EH (cell line): ENCODE measurements around the gene NUP62.

ENCODE experiments used
- DNase-seq: peaks from one replicate; pipeline ENCODE4 v3.0.0-alpha.2; 2015; ENCODE audit warnings: low read depth

Gene NUP62

GRCh38 chr19:49896863-49897621 is 32.3 kb downstream of the NUP62 start, which contains the start of gene IL4I1:
IL4I1 (minus strand) TSS chr19:49896887; CDS start chr19:49896160, 727 bp downstream.
- peak; percentile 25 for DNase-seq

- no peak for DNase-seq
These were observed 33.6 kb downstream of the NUP62 start for GRCh38 chr19:49895566-49896297.

- no peak for DNase-seq
These were observed 34.3 kb downstream of the NUP62 start for GRCh38 chr19:49894879-49895565.

GRCh38 chr19:49894011-49894664 is 35.2 kb downstream of the NUP62 start:
- no peak for DNase-seq

GRCh38 chr19:49892716-49893115 is 36.6 kb downstream of the NUP62 start:
- no peak for DNase-seq

- DNase-seq = no peak
These were observed 37.9 kb downstream of the NUP62 start for GRCh38 chr19:49891393-49891792.

- peak; percentile 24 for DNase-seq
These were observed 38.7 kb downstream of the NUP62 start for GRCh38 chr19:49890349-49891311.

- peak; percentile 61 for DNase-seq
These were observed 39.5 kb downstream of the NUP62 start for GRCh38 chr19:49889687-49890348.

- DNase-seq = no peak
These were observed 40.1 kb downstream of the NUP62 start for GRCh38 chr19:49889038-49889686.

- no peak for DNase-seq
These were observed 40.8 kb downstream of the NUP62 start for GRCh38 chr19:49888510-49888824.

GRCh38 chr19:49887665-49888509 is 41.4 kb downstream of the NUP62 start:
- DNase-seq = no peak

- DNase-seq = no peak
These were observed 42.2 kb downstream of the NUP62 start for GRCh38 chr19:49887037-49887664.

GRCh38 chr19:49884760-49885159 is 44.5 kb downstream of the NUP62 start:
- no peak for DNase-seq

GRCh38 chr19:49884109-49884508 is 45.2 kb downstream of the NUP62 start:
- no peak for DNase-seq

- DNase-seq = no peak
These were observed 46.2 kb downstream of the NUP62 start for GRCh38 chr19:49883094-49883493.

- no peak for DNase-seq
These were observed 46.7 kb downstream of the NUP62 start for GRCh38 chr19:49882643-49883042.

- peak; percentile 25 for DNase-seq
These were observed 47.5 kb downstream of the NUP62 start for GRCh38 chr19:49881672-49882394.

- no peak for DNase-seq
These were observed 48.1 kb downstream of the NUP62 start for GRCh38 chr19:49881186-49881585.
